GM18498 (cell line): ENCODE measurements around the gene CEP164.
"Not testable (repeated sequence)": the region's sequence is repeated elsewhere in the genome, so short reads cannot be mapped to it uniquely, and the experiment has no call there.

Experiments used
- ATAC-seq: cut with Tn5 transposase; IDR thresholded peaks from one replicate; pipeline ENCODE4 v1.9.1; 2021; ENCODE audit warnings: mild to moderate bottlenecking, moderate library complexity; ENCODE audit not compliant: unreplicated experiment

Gene CEP164

GRCh38 chr11:117437041-117437790 lies 109.6 kb downstream of the CEP164 start:
- ATAC-seq, result no peak

GRCh38 chr11:117437791-117438130 lies 110.1 kb downstream of the CEP164 start:
- ATAC-seq, result no peak

GRCh38 chr11:117438371-117439000 lies 110.8 kb downstream of the CEP164 start:
- no peak for ATAC-seq

GRCh38 chr11:117439256-117439655 lies 111.6 kb downstream of the CEP164 start:
- no peak for ATAC-seq

- no peak for ATAC-seq
Observed at GRCh38 chr11:117440258-117440657, 112.6 kb downstream of the CEP164 start.

- ATAC-seq, result no peak
Observed at GRCh38 chr11:117441146-117441975, 113.7 kb downstream of the CEP164 start.

GRCh38 chr11:117442049-117442868 lies 114.6 kb downstream of the CEP164 start:
- no peak for ATAC-seq

GRCh38 chr11:117442869-117443239 lies 115.2 kb downstream of the CEP164 start:
- no peak for ATAC-seq

- no peak for ATAC-seq
Observed at GRCh38 chr11:117443266-117444186, 115.9 kb downstream of the CEP164 start.

GRCh38 chr11:117444256-117444655 lies 116.6 kb downstream of the CEP164 start:
- no peak for ATAC-seq

- ATAC-seq, result no peak
Observed at GRCh38 chr11:117444711-117445658, 117.3 kb downstream of the CEP164 start.

- no peak for ATAC-seq
Observed at GRCh38 chr11:117449111-117449693, 121.5 kb downstream of the CEP164 start.

- ATAC-seq, result no peak
Observed at GRCh38 chr11:117453886-117454563, 126.4 kb downstream of the CEP164 start.

GRCh38 chr11:117454564-117454917 lies 126.9 kb downstream of the CEP164 start:
- ATAC-seq, result no peak

GRCh38 chr11:117456027-117456720 lies 128.5 kb downstream of the CEP164 start:
- peak; percentile 63 for ATAC-seq

- not testable (repeated sequence) for ATAC-seq
Observed at GRCh38 chr11:117456721-117457029, 129.0 kb downstream of the CEP164 start.

GRCh38 chr11:117457031-117457785 lies 129.6 kb downstream of the CEP164 start:
- ATAC-seq, result peak; percentile 4
